ENCODE results near the gene TUBB2B.
"Not testable (repeated sequence)": the region's sequence is repeated elsewhere in the genome, so short reads cannot be mapped to it uniquely, and the experiment has no call there.

Gene TUBB2B

GRCh38 chr6:3209114-3210023 lies 18.1 kb downstream of the TUBB2B start:
- DNase-seq: peak; percentile 33

GRCh38 chr6:3208775-3209113 lies 18.7 kb downstream of the TUBB2B start:
- DNase-seq: no peak

GRCh38 chr6:3208098-3208774 lies 19.2 kb downstream of the TUBB2B start:
- no peak for DNase-seq

GRCh38 chr6:3206339-3207015 lies 21.0 kb downstream of the TUBB2B start:
- no peak for DNase-seq

- no peak for DNase-seq
These were observed 21.5 kb downstream of the TUBB2B start for GRCh38 chr6:3205913-3206312.

GRCh38 chr6:3204921-3205320 lies 22.5 kb downstream of the TUBB2B start:
- DNase-seq: no peak

GRCh38 chr6:3202999-3203696 lies 24.3 kb downstream of the TUBB2B start:
- DNase-seq: no peak

- no peak for DNase-seq
These were observed 26.1 kb downstream of the TUBB2B start for GRCh38 chr6:3201388-3201787.

GRCh38 chr6:3200682-3201081 lies 26.8 kb downstream of the TUBB2B start:
- DNase-seq: no peak

GRCh38 chr6:3199382-3199781 lies 28.1 kb downstream of the TUBB2B start:
- DNase-seq: no peak

GRCh38 chr6:3197734-3198133 lies 29.7 kb downstream of the TUBB2B start:
- not testable (repeated sequence) for DNase-seq

GRCh38 chr6:3196770-3197169 lies 30.7 kb downstream of the TUBB2B start:
- DNase-seq: no peak

GRCh38 chr6:3195695-3196497 lies 31.6 kb downstream of the TUBB2B start:
- DNase-seq: no peak

- no peak for DNase-seq
These were observed 32.1 kb downstream of the TUBB2B start for GRCh38 chr6:3195420-3195694.

- no peak for DNase-seq
These were observed 32.7 kb downstream of the TUBB2B start for GRCh38 chr6:3194535-3195419.

- DNase-seq: no peak
These were observed 34.2 kb downstream of the TUBB2B start for GRCh38 chr6:3193102-3193849.

GRCh38 chr6:3190779-3191178 lies 36.7 kb downstream of the TUBB2B start:
- DNase-seq: no peak

- DNase-seq: no peak
These were observed 37.4 kb downstream of the TUBB2B start for GRCh38 chr6:3190056-3190455.

- not testable (repeated sequence) for DNase-seq
These were observed 38.3 kb downstream of the TUBB2B start for GRCh38 chr6:3189192-3189591.

GRCh38 chr6:3188262-3188661 lies 39.2 kb downstream of the TUBB2B start:
- DNase-seq: no peak

GRCh38 chr6:3186974-3187382 lies 40.5 kb downstream of the TUBB2B start:
- DNase-seq: no peak

Measured in CD4-positive, alpha-beta T cell treated with Interleukin-10 for 1 hour (primary cell).